Measurements from ENCODE around the gene CALU. TPM values are rescaled to one million over a fixed set of nuclear protein-coding genes. Genes with fewer than 3 reads are reported as not detected.

Gene CALU
- total RNA-seq, 4 donors from 2014 or later = 23.6 to 1,780 (median 44.0) TPM

DNA sequence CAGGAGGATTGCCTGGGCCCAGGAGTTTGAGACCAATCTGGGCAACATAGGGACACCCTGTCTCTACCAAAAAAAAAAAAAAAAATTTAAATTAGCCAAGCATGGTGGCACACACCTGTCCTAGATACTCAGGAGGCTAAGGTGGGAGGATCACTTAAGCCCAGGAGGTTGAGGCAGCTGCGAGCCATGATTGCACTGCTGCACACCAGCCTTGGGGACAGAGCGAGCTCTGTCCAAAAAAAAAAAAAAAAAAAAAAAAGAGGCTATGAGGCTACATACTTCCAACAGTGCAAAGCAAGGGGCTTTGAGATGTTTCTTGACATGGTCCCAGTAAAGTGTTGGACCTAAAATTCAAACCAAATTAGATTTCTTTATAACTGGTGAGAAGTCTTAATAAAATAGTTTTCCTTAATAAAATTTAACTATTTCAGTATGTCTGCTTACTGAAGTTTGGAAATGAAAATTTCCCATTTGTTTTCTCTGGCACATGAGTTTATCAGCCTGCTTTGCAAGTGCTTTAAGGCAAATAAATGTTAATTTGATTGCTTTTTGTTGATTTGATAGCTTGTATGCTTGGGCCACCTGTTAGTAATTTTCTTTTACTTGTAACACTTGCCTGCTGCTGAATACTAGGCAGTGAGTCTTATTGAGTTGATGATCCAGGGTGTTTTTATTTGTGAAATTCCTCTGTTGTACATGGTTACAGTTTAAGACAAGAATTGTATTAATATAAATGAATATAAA, 16.1 kb downstream of the CALU start:
- intact Hi-C loops (cut with DNase I; ENCODE audit: low total_unique reads) (no loop called here), in situ Hi-C loops (cut with MboI; ENCODE audit: low pct_ligation_motif_present in 1 of 4, low pct_unique_long_range_greater_than_20kb in 1 of 4, low sequenced_read_pairs in 3 of 4) (no loop called here)
- peaks cover 0 to 3% (median 3%) of the 10 kb centered on the region in 4 donors for H3K4me1 ChIP-seq
- H3K27ac ChIP-seq = peak overlapping the region; percentile 71 to 83 (median 82)
- no peaks in the 10 kb centered on the region for H3K9me3 ChIP-seq
- H3K36me3 ChIP-seq = peaks cover 0 to 42% (median 15%) of the 10 kb centered on the region in 4 donors
- 77 to 100% methylated on average over 1 to 2 of the region's 2 CpGs for WGBS, 2 donors (ENCODE audit: low coverage in 1 of 2)
- H3K27me3 ChIP-seq = no peaks in the 10 kb centered on the region
- no peak for DNase-seq
- no peak overlapping the region for H3K4me3 ChIP-seq
- TF ChIP-seq EP300 (IDR thresholded peaks at IDR 0.05; ENCODE audit: low read depth) (no peak), POLR2AphosphoS5 (IDR thresholded peaks at IDR 0.05) (no peak), POLR2A (IDR thresholded peaks at IDR 0.05) (no peak)
- TF ChIP-seq, protein P1, sequence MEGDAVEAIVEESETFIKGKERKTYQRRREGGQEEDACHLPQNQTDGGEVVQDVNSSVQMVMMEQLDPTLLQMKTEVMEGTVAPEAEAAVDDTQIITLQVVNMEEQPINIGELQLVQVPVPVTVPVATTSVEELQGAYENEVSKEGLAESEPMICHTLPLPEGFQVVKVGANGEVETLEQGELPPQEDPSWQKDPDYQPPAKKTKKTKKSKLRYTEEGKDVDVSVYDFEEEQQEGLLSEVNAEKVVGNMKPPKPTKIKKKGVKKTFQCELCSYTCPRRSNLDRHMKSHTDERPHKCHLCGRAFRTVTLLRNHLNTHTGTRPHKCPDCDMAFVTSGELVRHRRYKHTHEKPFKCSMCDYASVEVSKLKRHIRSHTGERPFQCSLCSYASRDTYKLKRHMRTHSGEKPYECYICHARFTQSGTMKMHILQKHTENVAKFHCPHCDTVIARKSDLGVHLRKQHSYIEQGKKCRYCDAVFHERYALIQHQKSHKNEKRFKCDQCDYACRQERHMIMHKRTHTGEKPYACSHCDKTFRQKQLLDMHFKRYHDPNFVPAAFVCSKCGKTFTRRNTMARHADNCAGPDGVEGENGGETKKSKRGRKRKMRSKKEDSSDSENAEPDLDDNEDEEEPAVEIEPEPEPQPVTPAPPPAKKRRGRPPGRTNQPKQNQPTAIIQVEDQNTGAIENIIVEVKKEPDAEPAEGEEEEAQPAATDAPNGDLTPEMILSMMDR (IDR thresholded peaks at IDR 0.05) = no peak

DNA sequence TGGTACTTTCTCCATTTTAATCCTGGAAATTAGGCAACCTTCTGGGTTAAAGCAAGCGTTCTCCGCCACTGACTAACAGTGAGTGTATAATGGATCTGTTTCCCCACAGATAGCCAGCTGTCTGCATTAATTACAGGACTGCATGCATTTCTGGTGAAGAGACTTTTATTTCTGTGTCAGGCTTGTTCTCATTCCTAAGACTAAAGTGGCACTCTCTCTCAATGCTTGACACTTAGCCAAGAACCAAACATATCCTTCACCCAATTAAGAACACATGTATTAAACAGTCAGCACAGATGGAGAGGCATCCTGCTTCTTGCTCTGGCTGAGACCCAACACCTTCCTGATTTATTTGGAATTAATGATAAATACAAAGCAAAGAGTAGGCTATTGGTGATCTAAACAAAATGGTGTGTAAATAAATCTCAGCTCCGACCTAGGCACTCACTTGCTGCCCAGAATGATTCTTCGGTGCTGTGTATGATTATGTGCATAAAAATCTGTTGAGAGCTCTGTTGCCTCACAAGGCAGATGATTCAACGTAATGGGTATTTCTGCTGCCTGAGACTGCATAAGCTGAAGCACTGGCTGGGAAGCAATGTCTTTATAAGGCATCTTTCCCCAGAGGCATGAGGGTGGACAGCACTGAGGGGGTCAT, 16.8 kb downstream of the CALU start:
- DNase-seq = no peak
- Histone ChIP-seq H3K4me3 (no peak overlapping the region), H3K9me3 (no peaks in the 10 kb centered on the region), H3K36me3 (peaks cover 0 to 43% (median 14%) of the 10 kb centered on the region in 4 donors), H3K27me3 (no peaks in the 10 kb centered on the region), H3K27ac (peak overlapping the region; percentile 71 to 83 (median 82)), H3K4me1 (peaks cover 0 to 3% (median 3%) of the 10 kb centered on the region in 4 donors)
- intact Hi-C loops (cut with DNase I; ENCODE audit: low total_unique reads) = loop anchor here (2.0 kb wide), 1 partner anchor 77 kb away; no protein-coding TSS in a partner anchor
- peak in 1 of 3 donors; percentile 49 for TF ChIP-seq POLR2AphosphoS5 (IDR thresholded peaks at IDR 0.05)
- no peak for TF ChIP-seq POLR2A (IDR thresholded peaks at IDR 0.05)
- TF ChIP-seq, protein P1 (IDR thresholded peaks at IDR 0.05) = no peak
- peak; percentile 56 for TF ChIP-seq EP300 (IDR thresholded peaks at IDR 0.05; ENCODE audit: low read depth)
- in situ Hi-C loops (cut with MboI; ENCODE audit: low pct_ligation_motif_present in 1 of 4, low pct_unique_long_range_greater_than_20kb in 1 of 4, low sequenced_read_pairs in 3 of 4) = no loop called here
- WGBS, 2 donors (ENCODE audit: low coverage in 1 of 2) = 79 to 83% methylated on average over 4 to 5 of the region's 5 CpGs

DNA sequence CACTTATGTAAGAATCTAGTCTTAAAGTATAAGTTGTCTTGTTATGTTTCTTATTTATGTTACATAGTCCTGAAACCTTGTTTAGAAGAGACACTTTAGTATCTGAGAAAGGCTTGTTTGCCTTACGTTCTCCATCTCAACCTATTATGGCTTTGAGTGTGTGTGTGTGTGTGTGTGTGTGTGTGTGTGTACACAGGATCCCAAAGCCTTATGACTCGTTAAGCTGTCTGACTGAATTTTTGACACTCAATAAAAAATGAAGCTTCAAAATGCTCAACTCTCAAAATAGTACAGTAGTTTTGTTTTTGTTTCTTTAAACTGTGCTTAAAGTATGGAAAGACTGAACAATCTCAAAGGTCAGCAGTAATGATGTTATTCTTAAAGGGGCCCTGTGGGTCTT, 18.0 kb downstream of the CALU start:
- intact Hi-C loops (cut with DNase I; ENCODE audit: low total_unique reads) (loop anchor here (2.0 kb wide), 1 partner anchor 76 kb away; no protein-coding TSS in a partner anchor), in situ Hi-C loops (cut with MboI; ENCODE audit: low pct_ligation_motif_present in 1 of 4, low pct_unique_long_range_greater_than_20kb in 1 of 4, low sequenced_read_pairs in 3 of 4) (no loop called here)
- H3K4me3 ChIP-seq = no peak overlapping the region
- peaks cover 0 to 41% (median 12%) of the 10 kb centered on the region in 4 donors for H3K36me3 ChIP-seq
- peaks cover 0 to 3% (median 3%) of the 10 kb centered on the region in 4 donors for H3K4me1 ChIP-seq
- no peaks in the 10 kb centered on the region for H3K9me3 ChIP-seq
- WGBS, 2 donors (ENCODE audit: low coverage in 1 of 2) = 55 to 59% methylated on average over 2 of the region's 2 CpGs
- DNase-seq = no peak
- H3K27me3 ChIP-seq = no peaks in the 10 kb centered on the region
- H3K27ac ChIP-seq = peak overlapping the region; percentile 71 to 83 (median 82)
- TF ChIP-seq, protein P1 (IDR thresholded peaks at IDR 0.05) = no peak
- no peak for TF ChIP-seq POLR2AphosphoS5 (IDR thresholded peaks at IDR 0.05)
- TF ChIP-seq EP300 (IDR thresholded peaks at IDR 0.05; ENCODE audit: low read depth) = no peak
- no peak for TF ChIP-seq POLR2A (IDR thresholded peaks at IDR 0.05)

DNA sequence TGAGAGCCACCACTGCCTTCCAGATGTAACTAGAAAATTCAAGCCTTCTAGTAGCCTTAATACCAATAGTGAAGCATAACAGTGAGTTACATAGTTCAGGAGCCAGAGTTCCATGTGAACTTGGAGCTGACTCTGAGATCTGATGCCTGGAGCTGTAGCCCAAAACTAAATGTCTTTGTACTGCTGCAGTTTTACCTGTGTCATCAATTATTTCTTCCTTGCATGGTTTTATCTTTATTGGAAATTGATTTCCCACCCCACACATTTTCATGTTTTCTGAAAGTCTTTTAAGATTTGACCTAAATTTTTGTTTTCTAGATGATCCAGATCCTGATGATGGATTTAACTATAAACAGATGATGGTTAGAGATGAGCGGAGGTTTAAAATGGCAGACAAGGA, 19.4 kb downstream of the CALU start:
- intact Hi-C loops (cut with DNase I; ENCODE audit: low total_unique reads) = no loop called here
- Histone ChIP-seq H3K36me3 (peaks cover 0 to 42% (median 12%) of the 10 kb centered on the region in 4 donors), H3K4me1 (peaks cover 0 to 3% (median 3%) of the 10 kb centered on the region in 4 donors), H3K27me3 (no peaks in the 10 kb centered on the region), H3K9me3 (no peaks in the 10 kb centered on the region), H3K4me3 (no peak overlapping the region), H3K27ac (peak overlapping the region in 3 of 4 donors; percentile 82 to 83 (median 82))
- WGBS, 2 donors (ENCODE audit: low coverage in 1 of 2) = 92% methylated on average over 1 of the region's 1 CpG; no CpG with 5 or more reads in 1 of the 2 donors
- in situ Hi-C loops (cut with MboI; ENCODE audit: low pct_ligation_motif_present in 1 of 4, low pct_unique_long_range_greater_than_20kb in 1 of 4, low sequenced_read_pairs in 3 of 4) = no loop called here
- DNase-seq = no peak
- TF ChIP-seq, protein P1 (IDR thresholded peaks at IDR 0.05) = no peak
- TF ChIP-seq POLR2AphosphoS5 (IDR thresholded peaks at IDR 0.05) = no peak
- no peak for TF ChIP-seq POLR2A (IDR thresholded peaks at IDR 0.05)
- TF ChIP-seq EP300 (IDR thresholded peaks at IDR 0.05; ENCODE audit: low read depth) = no peak
